Mucosa of descending colon (tissue), 3 donors: Measurements from ENCODE around the gene DLG1. TPM values are rescaled to one million over a fixed set of nuclear protein-coding genes. Genes with fewer than 3 reads are reported as not detected.
"Not testable (repeated sequence)": the region's sequence is repeated elsewhere in the genome, so short reads cannot be mapped to it uniquely, and the experiment has no call there.

Experiments used
- ATAC-seq: fragments of 200-7000 bp; cut with Tn5 transposase; one replicate; pipeline ENCODE4 v1.9.1; 2020; ENCODE audit warnings: mild to moderate bottlenecking, moderate library complexity
- DNase-seq, 3 donors: peaks; one replicate each; pipeline ENCODE4 v3.0.0-alpha.2; 2020
- H3K36me3 ChIP-seq: fragments of 200-600 bp; one replicate; pipeline ENCODE4 v1.8.0; 2021; ENCODE audit warnings: low read depth, mild to moderate bottlenecking
- H3K4me1 ChIP-seq: fragments of 200-600 bp; one replicate; pipeline ENCODE4 v1.8.0; 2021; ENCODE audit warnings: low read depth, mild to moderate bottlenecking
- H3K4me3 ChIP-seq: fragments of 200-600 bp; one replicate; pipeline ENCODE4 v1.8.0; 2021; ENCODE audit warnings: mild to moderate bottlenecking
- H3K9me3 ChIP-seq: fragments of 200-600 bp; one replicate; pipeline ENCODE4 v1.8.0; 2021; ENCODE audit warnings: mild to moderate bottlenecking
- CTCF ChIP-seq: fragments of 200-600 bp; IDR thresholded peaks from one replicate; pipeline ENCODE4 v1.8.0; 2022; ENCODE audit warnings: antibody characterized with exemption, mild to moderate bottlenecking
- intact Hi-C, 2 donors: fragments of 100-400 bp; cut with DNase I in 1 of 2; cut with micrococcal nuclease in 1 of 2; formaldehyde crosslinking; loops; one replicate each; pipeline versions ENCODE4 v1.11.0 to v1.11.1; 2022; cut with DNase I, micrococcal nuclease
- total RNA-seq, 3 donors: library from RNA; stranded (reverse); fragmentation: NEBNext Ultra II Directional in 2 of 3; extraction: Animal tissue kit (Norgen Biotek cat#: 25700) in 2 of 3; gene quantifications; one replicate each; pipeline versions ENCODE4 v1.2.1 to v1.2.4, GENCODE V29; 2021 to 2023
- donor health status: DM: no; HTN: no; CAD: no; lungs with moderate emphysema.
- donor health status: DM: no; HTN: no; CAD: no.
- donor health status: DM: no; HTN: yes; CAD: no.

DLG1 gene
- total RNA-seq, 3 donors from 2014 or later: 107 to 163 (median 134) TPM

GRCh38 chr3:197062446-197062845 lies 236.0 kb downstream of the DLG1 start:
- DNase-seq (no peak), ATAC-seq (no peak)
- no peak for TF ChIP-seq CTCF
- no peaks in the 10 kb centered on the region for H3K4me1 ChIP-seq
- H3K36me3 ChIP-seq: peaks cover 10% of the 10 kb centered on the region
- H3K9me3 ChIP-seq: no peaks in the 10 kb centered on the region
- intact Hi-C loops: no loop called here
- H3K4me3 ChIP-seq: no peak overlapping the region

DNA sequence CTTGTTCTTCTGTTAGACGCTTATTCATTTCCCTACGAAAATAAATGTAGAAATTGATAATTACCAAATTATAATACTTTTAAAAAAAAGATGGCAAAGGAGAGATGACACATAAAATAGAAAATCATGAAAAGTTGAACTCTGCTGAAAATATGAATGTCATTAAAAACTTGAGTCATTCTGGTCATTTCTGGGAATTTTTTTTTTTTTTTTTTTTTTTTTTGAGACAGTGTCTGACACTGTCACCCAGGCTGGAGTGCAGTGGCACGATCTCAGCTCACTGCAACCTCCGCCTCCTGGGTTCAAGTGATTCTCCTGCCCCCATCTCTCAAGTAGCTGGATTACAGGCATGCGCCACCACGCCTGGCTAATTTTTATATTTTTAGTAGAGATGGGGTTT lies 246.8 kb downstream of the DLG1 start:
- DNase-seq, intact Hi-C loops, ATAC-seq, H3K36me3 ChIP-seq, H3K4me1 ChIP-seq, H3K9me3 ChIP-seq, H3K4me3 ChIP-seq: not testable (repeated sequence)

- no peak for ATAC-seq
- H3K36me3 ChIP-seq: no peaks in the 10 kb centered on the region
- no peak overlapping the region for H3K4me3 ChIP-seq
- no peaks in the 10 kb centered on the region for H3K4me1 ChIP-seq
- no peak for DNase-seq
- intact Hi-C loops: no loop called here
- H3K9me3 ChIP-seq: no peaks in the 10 kb centered on the region
- no peak for TF ChIP-seq CTCF
These were observed 247.9 kb downstream of the DLG1 start for GRCh38 chr3:197050511-197050910.

- Histone ChIP-seq H3K4me3 (no peak overlapping the region), H3K9me3 (no peaks in the 10 kb centered on the region), H3K36me3 (no peaks in the 10 kb centered on the region), H3K4me1 (no peaks in the 10 kb centered on the region)
- TF ChIP-seq CTCF: no peak
- DNase-seq (no peak), ATAC-seq (no peak)
- intact Hi-C loops: no loop called here
These were observed 255.9 kb downstream of the DLG1 start for GRCh38 chr3:197042539-197042938.

DNA sequence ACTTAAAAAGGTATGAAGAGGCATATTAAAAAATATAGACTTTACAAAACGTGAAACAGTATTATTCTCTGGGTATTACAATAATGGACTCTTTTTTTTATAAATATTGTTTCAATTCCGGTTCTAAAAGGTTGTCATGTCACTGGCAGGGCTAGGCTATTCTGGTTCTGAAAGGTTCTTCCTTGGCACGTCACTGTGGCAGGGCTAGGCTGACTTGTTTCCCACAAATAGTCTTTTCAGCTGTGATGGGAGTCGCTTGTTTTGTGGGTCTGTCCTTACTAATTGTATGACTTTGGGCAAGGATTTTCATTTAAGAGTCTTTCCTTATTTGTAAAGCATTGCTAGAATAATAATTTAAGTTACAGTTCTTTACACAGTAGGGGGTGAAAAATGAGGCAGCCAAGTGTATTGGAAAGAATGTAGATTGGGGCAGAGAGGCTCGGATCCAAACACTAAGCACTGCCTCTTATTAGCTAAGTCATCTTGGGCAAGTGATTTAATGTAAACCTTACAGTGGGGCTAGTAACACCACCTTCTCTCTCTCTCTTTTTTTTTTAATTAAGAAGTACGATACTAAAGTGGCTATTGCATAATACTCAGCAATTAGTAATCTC lies 256.4 kb downstream of the DLG1 start:
- Histone ChIP-seq H3K9me3 (no peaks in the 10 kb centered on the region), H3K36me3 (no peaks in the 10 kb centered on the region), H3K4me3 (no peak overlapping the region), H3K4me1 (no peaks in the 10 kb centered on the region)
- intact Hi-C loops: no loop called here
- no peak for TF ChIP-seq CTCF
- DNase-seq (no peak), ATAC-seq (no peak)

DNA sequence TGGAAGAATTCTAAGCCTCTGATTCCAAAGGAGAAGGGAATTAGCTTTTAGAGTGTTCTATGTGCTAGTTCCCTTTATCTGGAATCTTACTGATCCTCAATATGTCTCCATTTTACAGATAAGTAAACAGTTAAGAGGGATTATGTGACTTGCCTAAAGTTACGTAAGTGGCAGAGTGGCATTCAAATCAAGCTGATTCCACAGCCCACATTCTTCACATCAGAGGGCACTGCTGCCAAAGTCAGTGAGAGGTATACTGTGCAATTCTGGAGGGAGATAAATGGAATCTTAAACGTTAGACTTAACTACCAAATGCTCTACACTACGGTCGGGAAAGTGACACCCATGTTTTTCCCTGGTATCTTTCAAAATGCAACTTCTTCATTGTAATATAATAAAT lies 257.8 kb downstream of the DLG1 start:
- ATAC-seq (no peak), DNase-seq (no peak)
- TF ChIP-seq CTCF: no peak
- Histone ChIP-seq H3K4me1 (no peaks in the 10 kb centered on the region), H3K4me3 (no peak overlapping the region), H3K36me3 (no peaks in the 10 kb centered on the region), H3K9me3 (no peaks in the 10 kb centered on the region)
- intact Hi-C loops: no loop called here
